ENCODE results near the gene OBSL1. TPM values are rescaled to one million over a fixed set of nuclear protein-coding genes. Genes with fewer than 3 reads are reported as not detected.

Gene OBSL1
- polyA plus RNA-seq, 3 donors = 110 to 125 (median 124) TPM

DNA sequence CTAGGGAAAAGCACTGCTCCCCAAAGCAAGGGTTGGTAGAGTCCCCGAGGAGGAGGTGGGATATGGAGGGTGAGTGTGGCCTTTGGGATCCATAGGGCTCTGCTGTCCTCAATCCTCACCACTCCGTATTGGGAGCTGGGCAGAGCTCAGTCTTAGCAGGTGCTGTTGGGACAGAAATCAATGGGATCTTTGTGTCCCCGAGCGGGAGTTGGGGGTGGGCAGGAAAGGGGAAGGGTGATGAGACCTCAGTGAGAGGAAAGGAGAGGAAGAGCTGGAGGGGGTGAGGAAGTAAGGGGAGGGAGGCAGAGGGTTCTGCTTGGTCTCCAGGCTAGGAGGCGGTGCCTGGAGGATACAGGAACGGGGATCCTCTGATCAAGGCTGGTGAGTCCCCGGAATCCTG is 54.5 kb downstream of the OBSL1 start:
- no peak for DNase-seq (ENCODE audit: low read depth in 3 of 3, low spot score in 2 of 3)

DNA sequence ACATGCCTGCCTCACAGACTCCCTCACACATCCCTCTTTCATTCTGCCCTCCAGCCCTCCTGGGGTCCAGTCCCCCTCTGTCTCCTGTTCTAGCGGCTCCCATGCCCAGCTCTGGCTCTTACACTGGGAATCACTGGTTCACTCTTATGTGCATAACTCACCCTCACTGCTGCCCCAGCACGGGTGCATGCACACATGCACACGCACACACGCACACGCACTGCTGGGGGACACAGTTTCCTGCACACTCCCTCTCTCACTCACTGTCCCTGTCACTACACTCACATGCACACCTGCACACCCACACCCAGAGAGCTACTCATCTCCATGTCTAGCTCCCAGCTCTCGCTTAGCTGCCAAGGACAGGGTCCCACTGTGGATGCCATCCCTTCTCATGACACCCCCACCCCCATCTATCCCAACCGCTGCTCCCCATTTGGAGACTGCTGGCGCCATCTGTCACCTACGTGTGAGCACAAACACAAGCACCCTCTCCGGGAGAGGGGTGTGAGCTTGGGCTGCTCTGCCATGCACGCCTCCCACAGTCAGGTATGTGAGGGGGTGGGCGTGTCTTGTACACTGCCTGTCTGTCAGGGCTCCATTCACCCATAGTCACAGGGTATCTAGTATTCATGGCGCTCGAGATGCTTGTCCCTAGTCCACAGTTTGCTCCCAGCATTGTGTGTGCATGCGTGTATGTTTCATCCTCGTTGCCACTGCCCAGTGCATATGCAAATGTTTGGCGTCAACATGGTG is 55.3 kb downstream of the OBSL1 start:
- DNase-seq (ENCODE audit: low read depth in 3 of 3, low spot score in 2 of 3) = no peak

DNA sequence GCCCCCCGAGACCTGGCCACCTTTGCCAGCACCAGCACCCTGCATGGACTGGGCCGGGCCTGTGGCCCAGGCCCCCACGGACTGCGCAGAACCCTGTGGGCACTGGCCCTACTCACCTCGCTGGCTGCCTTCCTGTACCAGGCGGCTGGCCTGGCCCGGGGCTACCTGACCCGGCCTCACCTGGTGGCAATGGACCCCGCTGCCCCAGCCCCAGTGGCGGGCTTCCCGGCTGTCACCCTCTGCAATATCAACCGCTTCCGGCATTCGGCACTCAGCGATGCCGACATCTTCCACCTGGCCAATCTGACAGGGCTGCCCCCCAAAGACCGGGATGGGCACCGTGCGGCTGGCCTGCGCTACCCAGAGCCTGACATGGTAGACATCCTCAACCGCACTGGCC is 56.5 kb downstream of the OBSL1 start:
- DNase-seq (ENCODE audit: low read depth in 3 of 3, low spot score in 2 of 3) = no peak

DNA sequence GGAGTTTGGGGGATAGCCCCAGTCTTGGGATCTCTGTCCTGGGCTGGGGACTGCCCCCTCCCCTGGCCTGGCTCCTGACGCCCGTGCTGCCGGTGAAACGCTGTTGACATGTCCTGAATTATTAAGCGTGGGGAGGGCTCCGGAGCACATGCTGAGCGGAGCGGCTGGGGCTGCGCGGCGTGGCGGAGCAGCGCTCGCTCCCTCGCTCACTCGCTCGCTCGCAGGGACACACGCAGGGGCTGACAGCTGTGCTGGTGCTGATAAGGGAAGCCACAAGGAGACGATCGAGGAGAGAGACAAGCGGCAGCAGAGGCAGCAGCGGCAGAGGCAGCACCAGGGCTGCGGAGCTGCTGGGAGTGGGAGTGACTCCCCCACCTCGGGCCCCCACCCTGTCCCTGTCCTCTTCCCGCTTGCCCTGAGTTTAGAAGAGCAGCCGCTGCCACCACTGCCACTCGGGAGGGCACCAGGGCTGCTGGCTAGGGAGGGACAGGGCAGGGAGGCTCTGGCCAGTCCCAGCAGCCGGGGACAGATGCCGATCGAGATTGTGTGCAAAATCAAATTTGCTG is 57.1 kb downstream of the OBSL1 start, which contains the start of gene ASIC4:
ASIC4 (plus strand) TSS at position 287 of the 566 bp plus-strand sequence; CDS start at position 530, 243 bp downstream.
- DNase-seq (ENCODE audit: low read depth in 3 of 3, low spot score in 2 of 3) = no peak

DNA sequence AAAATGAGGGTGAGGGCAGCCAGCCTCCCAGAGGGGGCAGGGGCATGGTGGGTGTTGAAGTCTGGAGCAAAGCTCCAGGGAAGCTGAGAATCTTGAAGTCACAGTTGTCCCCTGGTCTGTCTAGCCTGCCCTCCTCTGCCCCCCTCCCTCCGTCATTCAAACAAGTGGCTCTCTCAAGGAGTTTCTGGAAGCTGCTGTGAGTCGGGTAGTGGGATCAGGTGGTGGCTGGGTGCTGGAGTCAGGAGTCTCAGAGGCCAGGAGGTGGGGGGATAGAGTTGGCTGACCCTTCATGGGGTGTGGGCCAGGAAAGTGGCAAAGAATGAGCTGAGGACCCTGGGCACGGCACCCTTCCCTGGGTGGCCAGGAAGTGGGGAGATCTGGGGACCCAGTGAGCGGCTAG is 57.6 kb downstream of the OBSL1 start:
- DNase-seq (ENCODE audit: low read depth in 3 of 3, low spot score in 2 of 3) = no peak

DNA sequence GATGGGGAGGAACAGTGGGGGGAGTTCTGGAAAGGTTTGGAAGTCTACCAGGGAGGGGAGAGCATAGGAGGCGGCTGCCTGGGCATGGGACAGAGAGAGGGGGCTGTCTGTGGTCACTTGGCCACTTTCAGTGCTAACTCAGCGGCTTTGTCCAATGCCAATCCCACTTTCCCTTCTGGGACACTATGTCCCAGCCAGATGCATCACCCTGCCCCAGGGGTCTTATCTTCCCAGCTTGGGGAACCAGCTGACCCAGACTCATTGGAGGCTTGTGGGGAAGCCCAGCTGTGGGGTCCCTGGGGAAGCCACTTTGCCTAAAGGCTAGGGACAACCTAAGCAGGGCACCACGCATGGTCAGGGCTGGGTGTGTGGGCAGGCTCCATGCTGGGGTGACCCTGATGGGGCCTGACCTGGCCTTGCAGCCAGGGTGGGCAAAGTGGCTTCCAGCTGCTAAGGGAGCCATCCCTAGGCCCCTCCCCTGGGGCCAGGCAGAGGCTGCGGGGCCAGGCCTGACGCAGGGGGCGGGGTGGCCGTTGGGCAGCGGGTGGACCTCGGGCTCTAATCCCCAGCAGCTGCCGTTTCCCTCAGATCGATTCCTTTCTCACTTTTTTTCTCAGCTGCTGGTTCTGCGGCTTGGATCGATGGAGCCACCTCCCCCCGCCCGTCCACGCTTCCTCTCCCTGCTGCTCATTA is 58.7 kb downstream of the OBSL1 start:
- DNase-seq (ENCODE audit: low read depth in 3 of 3, low spot score in 2 of 3) = no peak

DNA sequence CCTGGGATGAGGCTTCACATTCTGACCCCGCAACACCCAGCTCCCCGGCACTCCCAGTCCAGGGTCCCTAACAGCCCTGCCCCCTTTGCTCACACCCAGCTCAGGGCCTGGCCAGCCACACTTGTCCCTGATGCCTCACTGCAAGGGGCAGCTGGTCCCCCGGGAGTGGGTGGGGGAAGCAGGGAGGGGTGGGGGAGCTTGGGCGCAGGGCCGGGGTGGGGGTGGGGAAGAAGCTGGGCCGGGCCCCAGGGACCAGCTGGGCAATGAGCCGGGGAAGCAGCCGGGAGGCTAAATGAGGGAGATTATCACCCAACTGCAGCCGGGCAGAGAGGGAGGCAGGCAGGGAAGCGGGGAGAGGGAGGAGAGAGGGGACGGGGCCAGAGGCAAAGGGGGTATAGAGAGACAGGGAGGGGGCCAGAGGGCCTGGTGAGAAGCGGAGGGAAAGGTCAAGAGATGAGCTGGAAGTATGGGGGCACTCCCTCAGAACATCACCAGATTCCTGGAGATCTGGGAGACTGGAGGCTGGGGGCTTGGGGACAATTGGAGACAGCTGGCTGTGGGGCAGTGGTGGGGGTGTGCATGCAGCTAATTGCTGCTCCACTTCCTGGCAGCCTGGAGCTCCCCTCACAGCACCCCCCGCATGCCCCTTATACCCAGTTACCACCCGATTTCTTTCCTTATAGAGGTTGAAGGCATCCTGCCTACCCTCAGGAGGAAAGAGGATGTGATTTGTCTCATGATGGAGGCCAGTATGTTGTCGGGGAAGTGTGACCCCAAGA is 59.6 kb downstream of the OBSL1 start:
- no peak for DNase-seq (ENCODE audit: low read depth in 3 of 3, low spot score in 2 of 3)

DNA sequence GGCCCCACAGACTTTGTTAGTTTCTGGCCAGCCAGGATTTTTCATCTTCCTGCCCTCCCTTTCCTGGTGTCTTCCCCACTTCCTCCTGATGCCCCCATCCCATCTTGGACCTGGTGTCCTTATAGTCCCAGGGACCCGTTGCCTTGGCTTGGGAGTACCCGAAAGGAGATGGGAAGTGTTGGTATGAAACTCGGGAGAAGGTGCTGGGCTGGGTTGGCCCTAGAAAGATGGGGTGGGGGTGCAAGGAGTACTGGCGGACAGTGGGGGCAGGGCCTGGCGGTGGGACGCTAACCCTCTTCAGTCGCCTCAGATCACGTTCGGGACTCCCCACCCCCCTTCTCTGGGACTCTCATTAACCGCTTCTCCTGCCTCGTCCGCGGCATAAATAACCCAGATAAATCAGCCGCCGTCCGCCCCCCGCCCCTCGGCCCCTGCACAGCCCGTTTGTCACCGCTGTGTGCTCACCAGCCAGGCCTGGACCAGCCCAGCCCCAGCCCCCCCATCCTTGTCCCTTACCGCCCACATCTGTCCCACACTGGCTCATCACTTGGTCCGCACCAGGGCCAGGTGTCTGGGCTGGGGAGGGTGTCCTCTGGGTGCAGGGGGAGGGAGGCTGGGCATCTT is 60.7 kb downstream of the OBSL1 start:
- DNase-seq (ENCODE audit: low read depth in 3 of 3, low spot score in 2 of 3) = no peak

DNA sequence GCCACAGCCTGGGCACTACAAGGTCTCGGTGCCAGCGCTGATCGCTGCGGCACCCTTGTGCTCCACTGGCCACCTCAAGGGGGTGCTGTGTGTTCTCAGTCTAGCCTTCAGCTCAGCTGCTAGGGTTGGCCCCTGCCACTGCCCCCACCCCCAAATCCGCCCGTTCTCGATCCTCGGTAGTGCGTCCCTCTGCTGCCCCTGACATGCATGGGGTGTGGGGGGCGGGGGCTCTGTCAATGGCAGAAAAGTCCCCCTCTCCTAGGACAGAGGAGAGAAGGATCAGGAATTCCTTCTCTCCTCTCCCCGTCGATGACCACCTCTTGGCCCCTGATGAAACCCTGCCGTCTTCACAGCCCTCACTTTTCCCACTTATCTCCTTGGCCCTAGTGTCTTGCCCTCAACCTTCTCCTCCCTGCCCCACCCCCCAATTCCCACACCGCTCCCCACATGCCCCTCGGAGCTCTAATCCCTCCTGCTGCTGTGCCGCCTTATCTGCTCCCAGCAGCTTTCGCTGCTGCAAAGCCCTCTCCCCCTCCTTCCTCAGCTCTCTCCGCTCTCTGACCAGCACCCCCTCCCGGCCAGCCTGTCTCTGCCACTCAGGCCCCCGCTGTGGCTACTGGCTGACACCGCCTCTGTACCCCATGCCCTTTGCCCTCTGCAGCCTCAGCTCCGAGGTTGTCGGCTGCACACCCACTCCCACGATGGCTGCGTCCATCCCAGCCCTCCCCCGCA is 61.4 kb downstream of the OBSL1 start:
- DNase-seq (ENCODE audit: low read depth in 3 of 3, low spot score in 2 of 3) = no peak

DNA sequence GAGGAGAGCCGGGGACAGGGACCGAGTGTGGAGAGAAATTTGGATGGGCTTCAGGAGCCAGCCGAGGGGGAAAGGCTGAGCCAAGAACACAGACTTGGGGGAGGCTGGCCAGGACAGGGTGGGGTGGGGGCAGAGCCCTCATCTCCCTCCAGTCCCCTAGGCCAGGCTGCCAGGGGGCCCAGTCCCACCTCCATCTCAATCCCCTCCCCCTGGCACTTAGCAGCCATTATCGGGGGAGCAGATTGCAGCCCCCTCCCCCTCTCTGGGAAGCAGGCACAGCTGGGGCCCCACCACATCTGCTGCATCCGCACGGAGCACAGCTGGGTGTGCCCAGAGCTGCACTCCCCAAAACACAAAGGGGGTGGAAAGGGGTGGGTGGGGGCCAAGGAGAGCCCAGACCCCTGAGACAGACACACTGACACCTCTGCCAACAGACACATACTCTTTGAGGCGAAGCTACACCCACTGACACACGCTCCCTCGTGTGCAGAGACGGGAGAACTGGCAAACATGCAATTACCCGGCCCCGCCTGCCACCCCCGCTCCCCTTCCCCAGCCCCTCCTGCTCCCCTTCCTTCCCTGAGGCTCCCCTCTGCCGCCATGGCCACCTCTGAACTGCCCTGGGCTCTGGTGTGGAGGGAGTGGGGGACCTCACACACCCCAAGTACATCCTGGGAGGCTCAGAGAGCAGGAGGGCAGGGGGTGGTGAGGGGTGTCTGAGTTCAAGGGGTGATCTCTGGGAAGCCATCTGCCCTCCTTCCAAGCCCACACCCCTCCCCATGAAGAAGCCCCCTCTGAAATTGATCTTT is 62.2 kb downstream of the OBSL1 start:
- DNase-seq (ENCODE audit: low read depth in 3 of 3, low spot score in 2 of 3) = no peak

DNA sequence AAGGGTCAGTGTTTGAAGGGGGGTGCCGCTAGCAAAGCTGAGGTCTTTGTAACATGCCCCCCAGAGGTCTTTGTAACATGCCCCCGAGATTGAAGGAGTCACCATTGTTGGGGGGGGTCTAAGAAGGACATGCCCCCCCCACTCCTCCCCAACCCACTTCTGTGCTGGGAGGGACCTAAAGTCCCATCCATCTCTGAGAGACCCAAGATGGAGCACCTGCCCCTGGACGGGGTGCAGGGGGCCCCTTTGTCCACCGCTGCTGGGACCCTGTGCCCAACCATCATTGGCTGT is 63.0 kb downstream of the OBSL1 start:
- DNase-seq (ENCODE audit: low read depth in 3 of 3, low spot score in 2 of 3) = no peak

DNA sequence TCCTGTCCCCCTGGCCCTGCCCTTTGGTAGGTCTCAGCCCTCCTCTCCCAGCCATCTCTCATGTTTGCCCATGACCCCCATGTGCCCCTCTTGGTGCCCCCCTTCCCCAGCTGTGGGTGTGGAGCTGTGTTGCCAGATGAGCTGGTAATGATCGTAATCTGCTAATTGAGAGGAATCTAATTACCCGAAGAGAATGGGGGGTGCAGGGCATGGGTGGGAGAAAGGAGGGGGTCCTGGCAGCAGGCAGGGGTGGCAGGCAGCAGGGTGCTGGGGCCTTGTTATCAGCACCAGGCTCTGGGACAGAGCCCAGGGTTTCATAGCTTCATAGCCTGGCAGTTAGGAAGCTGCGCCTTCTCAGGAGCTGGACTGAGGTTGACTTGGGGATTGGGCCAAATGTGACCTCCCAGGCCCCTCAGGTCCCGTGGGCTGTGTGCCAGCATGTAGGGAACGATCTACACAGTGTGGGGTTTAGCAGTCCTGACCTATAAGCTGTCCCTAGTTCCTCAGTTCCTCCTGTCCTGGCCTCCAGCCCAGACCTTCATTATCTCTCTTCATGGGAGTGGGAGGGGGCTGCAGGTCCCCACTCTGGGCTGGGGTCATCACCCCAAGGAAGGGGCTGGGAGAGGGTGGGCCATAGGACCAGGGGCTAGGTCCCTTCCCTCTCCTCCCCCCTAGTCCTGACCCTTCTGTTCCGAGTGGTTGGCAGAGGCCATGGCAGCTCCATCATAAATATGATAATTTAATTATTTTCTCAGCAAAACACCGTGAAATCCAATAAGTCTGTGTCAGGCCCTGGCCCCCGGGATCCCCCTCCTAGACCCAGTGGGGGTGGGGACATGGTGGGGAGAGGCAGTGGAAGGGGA is 63.5 kb downstream of the OBSL1 start:
- no peak for DNase-seq (ENCODE audit: low read depth in 3 of 3, low spot score in 2 of 3)

DNA sequence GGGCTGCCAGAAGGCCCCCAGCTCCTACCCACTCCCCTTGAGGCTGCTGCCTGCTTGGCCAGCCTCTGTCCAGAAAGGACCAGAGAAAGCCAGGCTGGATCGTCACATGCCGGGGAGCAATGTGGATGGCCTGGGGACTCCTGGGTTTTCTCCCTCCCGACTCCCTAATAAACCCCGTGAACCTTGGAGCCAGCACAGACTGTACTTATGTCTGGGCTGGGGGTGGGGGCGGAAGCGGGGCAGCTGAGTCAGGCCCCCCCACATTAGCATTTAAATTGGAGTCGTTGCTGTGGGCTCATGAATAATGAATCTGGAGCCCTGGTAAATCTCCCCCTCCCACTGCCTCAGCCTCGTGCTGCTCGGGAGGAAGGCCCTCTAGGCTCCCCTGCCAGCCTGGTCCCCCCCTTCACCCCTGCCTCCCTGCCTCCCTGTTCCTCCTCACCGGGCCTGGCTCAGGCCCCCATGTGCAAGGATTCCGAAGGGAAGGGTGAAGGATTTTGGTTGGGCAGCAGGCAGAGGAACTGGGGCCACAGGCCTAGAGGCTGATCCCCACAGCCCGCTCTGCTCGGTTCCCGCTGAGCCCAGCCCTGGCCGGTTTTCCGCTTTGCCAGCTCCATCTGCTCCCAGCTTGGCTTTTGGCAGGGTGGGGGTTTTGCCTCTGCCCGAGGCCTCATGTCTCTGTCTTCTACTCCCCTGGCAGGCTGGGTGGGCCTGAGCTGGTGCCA is 64.4 kb downstream of the OBSL1 start:
- no peak for DNase-seq (ENCODE audit: low read depth in 3 of 3, low spot score in 2 of 3)

DNA sequence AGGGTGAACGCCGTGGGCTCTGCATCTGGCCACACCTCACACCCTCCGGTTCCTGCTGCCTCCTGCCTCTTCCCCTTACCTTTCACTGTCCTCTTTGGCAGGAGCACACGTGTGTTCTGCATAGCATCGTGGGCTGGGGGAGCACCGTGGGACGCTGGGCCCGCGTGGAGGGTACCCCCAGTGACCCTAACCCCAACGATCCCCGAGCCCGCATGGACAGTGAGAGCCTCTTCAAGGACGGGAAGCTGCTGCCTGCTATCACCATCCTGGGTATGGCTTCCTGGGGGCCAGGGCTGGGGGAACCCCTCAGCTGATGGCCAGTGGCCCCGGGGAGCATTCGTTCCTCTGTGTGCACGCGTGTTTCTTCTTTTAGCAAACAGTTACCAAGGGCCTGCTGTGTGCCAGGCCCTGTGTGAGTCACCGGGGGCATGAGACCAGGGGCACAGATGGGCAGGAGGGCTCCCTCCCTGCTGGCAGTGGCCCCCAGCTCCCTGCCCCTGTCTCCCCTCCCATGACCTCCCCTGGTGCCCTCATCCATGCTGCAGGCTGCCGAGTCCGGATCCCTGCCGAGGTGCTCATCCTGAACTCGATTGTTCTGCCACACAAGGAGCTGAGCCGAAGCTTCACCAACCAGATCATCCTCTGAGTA is 65.1 kb downstream of the OBSL1 start:
- no peak for DNase-seq (ENCODE audit: low read depth in 3 of 3, low spot score in 2 of 3)

DNA sequence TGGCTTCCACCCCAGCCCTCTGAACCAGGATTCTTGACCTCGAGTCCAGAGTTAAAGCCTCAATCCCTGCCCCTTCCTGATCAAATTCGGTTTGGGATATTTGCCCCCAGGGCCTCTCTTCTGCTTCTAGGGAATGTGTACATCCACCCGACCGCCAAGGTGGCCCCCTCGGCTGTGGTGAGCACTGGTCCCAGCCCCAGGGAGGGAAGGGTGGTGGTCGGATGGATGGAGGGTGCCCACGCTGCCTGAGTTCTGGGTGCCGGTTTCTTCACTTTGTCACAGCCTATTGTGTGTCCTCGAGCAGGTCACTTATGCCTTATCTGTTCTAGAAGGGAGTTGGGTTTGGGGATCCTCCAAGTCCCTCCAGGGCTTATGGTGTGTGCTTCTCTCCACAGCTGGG is 65.8 kb downstream of the OBSL1 start:
- DNase-seq (ENCODE audit: low read depth in 3 of 3, low spot score in 2 of 3) = no peak

DNA sequence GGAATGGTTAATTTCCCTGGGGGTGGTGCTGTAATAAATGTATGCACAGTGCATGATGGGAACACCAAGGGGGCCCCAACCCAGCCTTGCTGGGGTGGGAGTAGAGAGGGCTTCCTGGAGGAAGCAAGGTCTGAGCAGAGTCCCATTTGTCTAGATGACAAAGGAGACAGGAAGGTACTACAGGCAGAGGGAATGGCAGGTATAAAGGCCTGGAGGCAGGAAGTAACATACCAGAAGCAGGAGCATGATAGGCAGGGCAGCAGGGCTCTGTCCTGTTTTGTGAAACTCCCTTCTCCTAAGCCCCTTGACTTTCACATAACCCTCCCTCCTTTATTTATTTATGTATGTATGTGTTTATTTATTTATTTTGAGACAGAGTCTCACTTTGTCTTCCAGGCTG is 68.7 kb downstream of the OBSL1 start:
- DNase-seq (ENCODE audit: low read depth in 3 of 3, low spot score in 2 of 3) = no peak

DNA sequence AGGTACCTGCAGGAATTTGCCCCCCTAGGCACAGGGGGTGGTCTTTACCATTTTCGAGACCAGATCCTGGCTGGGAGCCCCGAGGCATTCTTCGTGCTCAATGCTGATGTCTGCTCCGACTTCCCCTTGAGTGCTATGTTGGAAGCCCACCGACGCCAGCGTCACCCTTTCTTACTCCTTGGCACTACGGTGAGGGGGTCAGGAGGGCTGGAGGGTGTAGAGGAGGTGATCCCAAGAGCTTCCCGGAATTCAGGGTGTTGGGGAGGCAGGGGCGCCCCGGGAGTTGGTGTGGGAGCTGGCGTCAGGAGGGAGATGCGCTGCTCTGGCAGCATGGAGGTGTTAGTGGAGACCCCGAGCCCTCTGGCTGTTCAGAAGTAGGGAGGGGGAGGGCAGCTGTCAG is 69.5 kb downstream of the OBSL1 start:
- DNase-seq (ENCODE audit: low read depth in 3 of 3, low spot score in 2 of 3) = no peak
